Measurements from ENCODE around the gene FEN1.

The FEN1 gene

DNA sequence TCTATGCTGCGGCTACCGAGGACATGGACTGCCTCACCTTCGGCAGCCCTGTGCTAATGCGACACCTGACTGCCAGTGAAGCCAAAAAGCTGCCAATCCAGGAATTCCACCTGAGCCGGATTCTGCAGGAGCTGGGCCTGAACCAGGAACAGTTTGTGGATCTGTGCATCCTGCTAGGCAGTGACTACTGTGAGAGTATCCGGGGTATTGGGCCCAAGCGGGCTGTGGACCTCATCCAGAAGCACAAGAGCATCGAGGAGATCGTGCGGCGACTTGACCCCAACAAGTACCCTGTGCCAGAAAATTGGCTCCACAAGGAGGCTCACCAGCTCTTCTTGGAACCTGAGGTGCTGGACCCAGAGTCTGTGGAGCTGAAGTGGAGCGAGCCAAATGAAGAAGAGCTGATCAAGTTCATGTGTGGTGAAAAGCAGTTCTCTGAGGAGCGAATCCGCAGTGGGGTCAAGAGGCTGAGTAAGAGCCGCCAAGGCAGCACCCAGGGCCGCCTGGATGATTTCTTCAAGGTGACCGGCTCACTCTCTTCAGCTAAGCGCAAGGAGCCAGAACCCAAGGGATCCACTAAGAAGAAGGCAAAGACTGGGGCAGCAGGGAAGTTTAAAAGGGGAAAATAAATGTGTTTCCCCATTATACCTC is 3.3 kb downstream of the FEN1 start:
- no peak for TF ChIP-seq CTCF (IDR thresholded peaks at IDR 0.05)

GRCh38 chr11:61797263-61797944 is 4.7 kb downstream of the FEN1 start:
- peak; percentile 85 for TF ChIP-seq CTCF (IDR thresholded peaks at IDR 0.05)

- TF ChIP-seq CTCF (IDR thresholded peaks at IDR 0.05) = no peak
Observed at GRCh38 chr11:61799665-61800284, 7.1 kb downstream of the FEN1 start.

- no peak for TF ChIP-seq CTCF (IDR thresholded peaks at IDR 0.05)
Observed at GRCh38 chr11:61800331-61801281, 7.9 kb downstream of the FEN1 start.

GRCh38 chr11:61802605-61803004 is 9.9 kb downstream of the FEN1 start:
- TF ChIP-seq CTCF (IDR thresholded peaks at IDR 0.05) = no peak

DNA sequence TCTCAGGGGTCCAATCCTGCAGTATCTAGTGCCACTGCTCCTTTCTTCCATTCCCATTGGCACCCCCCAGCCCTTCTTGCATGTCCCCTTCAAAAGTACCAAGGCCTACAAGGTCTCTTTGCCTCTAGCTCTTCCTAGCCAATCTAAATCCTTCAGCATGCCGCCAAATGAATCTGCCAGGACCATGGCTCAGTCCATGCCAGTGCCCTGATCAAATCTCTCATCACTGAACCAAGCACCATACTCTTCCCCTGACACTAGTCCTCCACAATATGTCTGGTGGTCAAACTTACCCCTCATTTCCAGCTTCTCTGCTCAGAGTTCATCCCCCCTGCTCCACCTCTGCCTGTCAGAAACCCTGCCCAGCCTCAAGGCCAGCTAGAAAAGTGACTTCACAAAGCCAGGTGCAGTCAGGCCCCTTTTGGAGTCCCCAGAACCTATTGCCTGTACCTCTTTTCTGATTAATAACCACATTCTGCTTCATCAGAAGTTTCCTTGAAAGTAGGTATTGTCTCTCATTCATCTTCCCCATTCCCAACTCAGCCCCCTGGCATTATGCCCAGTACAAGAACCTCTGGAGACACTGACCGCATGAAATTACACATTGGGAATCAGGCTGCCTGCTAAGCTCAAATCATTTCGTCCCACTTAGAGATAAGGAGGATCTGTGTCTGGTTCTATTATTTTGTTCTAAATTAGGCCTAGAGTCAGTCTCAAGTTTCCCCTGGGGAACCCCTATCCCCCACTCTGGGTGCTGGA is 11.4 kb downstream of the FEN1 start:
- TF ChIP-seq CTCF (IDR thresholded peaks at IDR 0.05) = no peak
